NCI-H146 (cell line): ENCODE results near the gene HOXB13.
"Not testable (repeated sequence)": the region's sequence is repeated elsewhere in the genome, so short reads cannot be mapped to it uniquely, and the experiment has no call there.

Experiments used
- DNase-seq: peaks from one replicate; lab custom pipeline; 2025; lab: John Stamatoyannopoulos, UW

Gene HOXB13

DNA sequence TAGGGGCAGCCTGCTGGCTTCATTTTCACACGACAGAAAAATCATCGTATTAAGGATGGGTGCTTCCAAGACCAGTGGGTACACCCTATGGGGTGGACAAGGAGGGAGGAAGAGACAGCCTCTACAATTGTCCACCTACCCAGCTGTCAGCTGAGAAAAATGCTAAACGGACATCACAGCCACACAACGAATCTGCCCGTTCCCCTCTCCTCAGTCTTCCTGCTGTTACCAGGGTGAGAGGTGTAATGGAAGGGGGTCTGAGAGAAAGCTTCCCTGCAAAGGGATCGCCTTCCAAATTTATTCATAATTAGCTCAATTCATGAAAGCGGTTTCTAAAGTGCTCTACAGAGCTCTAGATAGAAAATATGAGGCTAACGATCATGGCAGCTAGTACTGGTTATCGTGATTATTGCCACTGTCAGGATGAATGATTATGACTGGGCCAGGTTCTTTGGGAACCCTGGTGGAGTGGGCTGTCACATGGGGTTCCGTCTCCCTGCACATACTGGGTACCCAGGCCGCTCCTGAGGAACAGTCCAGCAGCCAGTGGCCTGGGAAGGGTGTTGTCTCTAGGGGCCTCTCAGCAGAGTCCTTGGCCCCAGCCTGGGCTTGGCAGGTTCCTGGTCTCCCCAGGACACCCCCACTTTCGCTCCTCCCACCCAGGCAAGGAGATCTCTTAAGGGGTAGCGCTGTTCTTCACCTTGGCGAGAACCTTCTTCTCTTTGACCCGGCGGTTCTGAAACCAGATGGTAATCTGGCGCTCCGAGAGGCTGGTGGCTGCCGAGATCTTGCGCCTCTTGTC is 2.2 kb downstream of the HOXB13 start:
- no peak for DNase-seq

DNA sequence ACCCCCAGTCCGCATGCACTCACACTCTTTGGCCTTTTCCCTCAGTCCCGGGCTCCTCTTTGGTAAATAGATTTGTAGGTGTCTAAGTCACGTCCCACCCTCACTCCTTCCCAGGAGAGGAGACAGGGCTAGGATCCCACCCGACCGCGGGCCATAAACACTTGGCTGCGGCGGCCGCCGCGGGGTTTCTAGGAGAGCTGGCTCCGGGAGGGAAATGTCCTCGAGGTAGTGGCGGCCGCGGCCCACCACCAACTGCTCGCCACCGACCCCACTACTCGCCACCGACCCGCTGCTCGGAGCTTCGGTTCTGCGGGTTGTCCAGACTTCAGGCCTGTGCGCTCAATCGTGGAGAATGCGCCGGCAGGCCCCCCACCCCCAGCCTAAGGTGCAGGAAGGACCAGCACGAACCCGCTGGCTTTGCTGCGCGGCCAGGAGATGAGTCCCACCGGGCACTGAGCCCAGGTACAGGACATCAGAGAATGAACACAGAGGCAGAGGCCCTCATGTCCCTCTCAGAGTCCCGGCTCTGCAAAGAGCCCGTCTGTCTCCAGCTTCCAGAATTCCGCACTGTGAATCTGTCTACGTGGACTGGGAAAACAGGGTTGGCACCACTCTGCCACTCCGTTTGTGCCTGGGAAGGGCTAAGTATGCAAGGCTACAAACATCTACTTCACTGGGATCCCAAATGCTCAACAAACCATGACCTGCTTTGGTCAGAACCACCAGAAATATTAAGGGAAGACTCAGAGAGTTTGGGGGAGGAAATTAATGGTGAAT is 3.1 kb downstream of the HOXB13 start:
- no peak for DNase-seq

DNA sequence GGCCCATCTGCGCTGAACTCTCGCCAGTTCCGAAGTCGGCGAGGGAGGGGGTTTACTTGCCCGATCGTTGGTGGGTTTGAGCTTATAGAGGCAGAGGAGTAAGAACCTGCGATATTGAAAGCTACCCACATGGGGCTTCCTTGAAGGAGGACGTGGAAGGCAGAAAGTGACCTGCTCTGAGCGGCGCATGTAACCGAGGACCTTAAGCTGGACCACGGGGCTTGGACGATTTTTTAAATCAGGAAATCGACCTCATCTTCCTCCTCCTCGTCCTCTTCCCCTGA is 3.6 kb downstream of the HOXB13 start:
- no peak for DNase-seq

DNA sequence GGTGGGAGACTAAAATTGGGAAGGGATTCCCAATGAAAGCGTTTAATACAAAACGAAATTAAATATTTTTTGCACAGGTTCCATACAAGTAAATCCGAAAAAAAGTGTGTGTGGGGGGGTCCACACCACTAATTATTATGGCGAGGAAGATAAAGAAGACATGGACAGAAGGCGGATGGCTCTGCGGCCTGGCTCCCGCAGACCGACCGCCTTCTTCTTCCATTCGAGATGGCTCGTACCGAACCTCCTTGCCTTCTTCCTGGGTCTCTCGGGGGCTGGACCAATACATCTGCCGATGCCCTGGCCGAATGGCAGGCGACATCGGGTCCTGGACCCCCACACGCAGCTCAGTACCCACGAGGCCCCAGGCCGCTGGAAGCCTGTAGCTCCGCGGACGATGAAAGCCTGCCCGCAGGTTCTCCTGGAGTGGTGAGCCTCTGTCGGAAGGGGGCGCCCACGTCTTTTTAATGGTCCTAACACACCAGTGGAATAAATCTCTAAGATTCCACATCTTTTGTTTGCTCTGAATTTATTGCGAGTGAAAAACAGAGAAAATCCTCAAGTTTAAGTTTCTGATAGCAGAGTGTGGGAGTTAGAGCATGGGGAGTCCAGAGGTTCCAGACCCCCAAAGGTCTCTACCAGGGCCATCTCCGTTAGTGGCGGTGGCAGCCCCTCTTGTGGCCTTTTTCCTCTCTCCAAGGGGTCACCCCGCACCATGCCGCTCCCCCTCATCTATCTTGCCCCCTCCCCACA is 4.1 kb downstream of the HOXB13 start:
- DNase-seq = peak; percentile 37

DNA sequence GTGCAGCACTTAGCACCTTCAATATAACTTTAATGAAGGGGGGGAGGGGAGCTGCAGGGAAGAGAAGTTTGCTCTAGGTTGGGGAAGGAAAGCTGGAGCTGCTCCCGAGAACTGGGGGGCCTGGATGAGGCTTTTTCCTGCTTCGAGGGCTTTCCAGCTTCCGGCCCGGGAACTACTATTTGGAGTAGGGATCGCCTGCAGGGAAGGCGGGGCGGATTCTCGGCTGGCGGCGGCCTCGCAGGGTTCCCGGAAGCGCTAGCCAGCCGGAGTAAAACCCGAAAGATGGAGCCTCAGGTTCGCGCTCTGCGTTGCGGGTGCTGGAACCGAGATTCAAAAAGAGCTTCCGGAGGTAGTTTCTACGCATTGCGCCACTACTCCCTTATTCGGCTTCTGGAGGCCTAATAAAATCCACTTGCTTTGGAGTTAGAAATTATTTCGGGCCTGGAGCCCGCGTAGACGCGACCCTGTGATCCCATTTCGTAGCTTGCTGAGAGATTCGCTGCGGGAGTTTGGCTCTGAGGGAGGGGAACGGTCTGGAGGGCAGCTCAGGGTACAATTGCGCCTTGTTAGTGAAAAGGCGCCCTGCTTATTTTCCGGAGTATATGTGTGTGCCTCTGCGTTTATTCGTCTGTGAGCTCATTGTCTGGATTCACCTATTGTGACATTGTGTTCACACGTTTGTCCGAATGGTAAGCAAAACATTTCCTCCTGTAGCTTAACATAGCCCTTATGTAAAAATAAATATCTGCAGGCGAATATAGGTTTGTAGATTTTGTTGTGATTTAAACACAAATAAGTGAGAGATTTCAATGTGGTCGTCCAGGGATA is 4.9 kb downstream of the HOXB13 start:
- no peak for DNase-seq

DNA sequence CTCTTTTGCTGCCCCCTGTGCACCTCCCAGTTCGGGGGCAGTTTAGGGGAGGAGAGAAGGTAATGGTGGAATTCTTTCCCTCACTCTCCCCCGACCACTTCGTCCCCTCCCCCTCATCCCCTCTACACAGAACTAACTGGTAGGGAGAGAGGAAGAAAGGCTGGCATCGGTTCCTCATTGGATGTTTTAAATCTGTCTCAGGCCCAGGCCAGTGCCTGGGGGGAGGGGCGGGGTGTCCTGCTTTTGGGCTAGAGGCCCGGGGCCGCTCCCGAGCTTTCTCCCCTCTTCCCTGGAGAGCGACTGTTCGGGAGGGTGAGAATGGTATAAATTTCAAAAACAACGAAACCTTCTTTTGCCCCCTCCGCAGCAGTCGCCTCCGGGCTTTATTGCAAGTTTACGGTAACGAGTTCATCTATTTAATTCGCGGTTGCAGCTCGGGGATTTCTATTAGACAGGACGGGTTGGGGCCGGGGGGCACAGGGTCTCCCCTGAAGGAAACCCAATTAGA is 5.6 kb downstream of the HOXB13 start, which contains the start of gene PRAC2:
Gene PRAC2, plus strand, starts transcription at position 271 of the 508 bp plus-strand sequence. CDS start 1,226 bp downstream, outside the sequence.
- DNase-seq = no peak

DNA sequence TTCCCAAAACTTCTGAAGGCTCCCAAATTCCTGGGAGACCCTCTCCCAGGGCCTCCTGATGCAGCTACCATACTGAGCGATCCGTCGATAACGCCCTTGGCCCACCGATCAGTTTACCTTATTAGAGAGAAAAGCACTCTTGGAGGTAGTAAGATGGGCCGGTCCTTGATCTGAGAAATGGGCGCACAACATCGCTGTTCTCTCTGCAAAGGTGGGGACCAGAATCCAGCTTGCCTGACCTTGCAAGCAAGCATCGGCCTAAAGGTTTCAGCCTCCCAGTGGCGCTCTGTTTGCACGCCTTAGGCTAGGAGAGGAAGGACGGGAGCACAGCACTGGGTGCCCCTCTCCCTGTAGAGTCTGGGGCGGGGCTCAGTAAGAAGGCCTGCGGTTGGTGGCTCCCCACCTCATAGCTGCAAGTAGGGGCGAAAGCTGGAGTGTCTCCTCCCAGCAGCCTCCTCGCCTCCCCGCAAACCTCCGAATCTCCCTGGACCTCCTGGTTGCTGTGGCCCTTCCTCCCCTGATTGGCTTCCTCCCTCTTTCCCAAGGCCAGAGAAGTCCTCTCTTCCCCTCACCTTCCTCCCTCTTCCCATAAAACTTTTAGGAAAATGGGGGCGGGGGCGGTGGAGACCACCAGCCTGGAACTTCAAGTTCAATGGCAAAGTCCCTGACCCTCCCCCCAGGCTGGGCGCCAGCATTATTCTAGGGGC is 6.2 kb downstream of the HOXB13 start, which contains the start of gene PRAC1:
Gene PRAC1, minus strand, starts transcription at position 318 of the 707 bp plus-strand sequence. Its CDS starts 126 bp downstream, at position 192.
- DNase-seq = no peak

DNA sequence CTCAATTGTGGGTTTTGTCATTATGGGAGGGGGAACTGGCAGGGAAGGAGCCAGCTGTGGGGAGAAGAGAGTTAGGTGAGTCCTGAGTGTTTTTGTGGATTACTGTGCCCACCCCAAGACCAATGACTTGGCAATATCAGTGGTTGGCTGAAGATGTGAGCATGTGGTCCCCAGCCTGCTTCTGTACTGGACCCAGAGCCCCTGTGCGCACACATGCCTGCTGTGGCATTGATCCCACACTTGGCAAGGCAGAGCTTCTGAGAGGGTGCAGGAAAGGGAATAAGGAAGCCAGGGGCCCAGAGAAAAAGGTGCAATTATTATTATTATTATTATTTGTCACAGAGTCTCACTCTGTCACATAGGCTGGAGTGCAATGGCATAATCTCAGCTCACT is 7.5 kb downstream of the HOXB13 start:
- no peak for DNase-seq

DNA sequence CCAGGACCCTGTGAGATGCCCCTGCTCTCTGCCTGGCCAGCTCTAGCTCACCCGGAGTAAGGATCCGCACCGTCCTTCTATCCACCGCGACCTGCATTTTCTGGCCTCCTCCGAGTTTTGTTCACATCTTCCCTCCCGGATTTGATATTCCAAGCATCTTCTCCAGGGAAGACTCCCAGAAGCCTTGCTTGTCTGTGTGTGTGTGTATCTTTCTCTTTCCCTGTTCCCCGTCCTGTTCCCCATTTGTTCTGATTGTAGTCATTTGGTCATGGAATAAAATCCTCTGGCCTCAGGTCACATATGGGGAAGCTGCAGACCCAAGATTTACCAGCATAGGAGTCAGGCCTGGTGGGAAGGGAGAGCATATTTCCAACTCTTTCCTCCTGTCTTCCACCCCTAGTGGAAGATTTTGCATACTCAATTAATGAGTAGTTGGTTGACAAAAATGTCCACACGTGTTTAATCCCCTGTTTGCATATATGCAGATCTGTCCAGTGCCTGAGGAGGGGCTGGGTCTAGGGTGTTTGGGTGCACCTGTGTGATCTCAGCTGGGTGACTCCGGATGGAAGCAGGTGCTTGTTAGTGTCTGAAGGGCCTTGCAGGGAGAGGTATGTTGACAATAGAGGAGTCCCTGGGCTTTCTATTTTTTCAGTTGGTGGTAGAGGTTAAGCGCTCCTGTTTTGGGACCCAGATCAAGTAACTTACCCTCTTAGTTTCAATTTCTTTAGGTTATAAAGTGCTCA is 8.1 kb downstream of the HOXB13 start:
- DNase-seq = no peak

DNA sequence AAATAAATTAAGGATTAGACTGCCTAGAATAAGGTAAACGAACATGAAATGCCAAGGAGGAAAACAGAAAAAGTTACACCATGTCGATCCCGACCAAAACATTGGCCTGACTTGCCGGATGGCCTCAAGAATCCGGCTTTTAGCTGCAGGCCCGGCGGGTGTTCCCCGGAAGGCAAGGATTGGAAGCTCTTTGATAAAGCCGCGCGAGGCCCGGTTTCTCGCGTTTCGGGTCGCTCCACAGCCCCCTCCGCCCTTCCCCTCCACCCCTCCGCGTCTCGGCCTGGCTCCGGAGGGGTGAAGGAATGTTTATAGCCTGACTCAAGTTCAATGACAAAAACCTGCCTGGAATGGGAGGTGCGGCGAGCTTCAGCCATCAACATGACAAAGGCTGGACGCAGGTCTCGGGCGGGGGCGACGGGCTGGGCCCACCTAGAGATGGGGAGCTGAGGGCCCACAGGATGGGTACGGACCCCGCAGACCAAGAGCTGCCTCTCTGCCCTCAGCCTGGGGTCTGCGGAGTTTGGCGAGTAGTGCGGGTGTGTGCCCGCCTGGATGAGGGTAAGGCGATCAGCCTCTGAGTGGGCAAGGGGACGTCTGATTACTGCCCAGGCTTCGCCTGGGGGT is 8.8 kb downstream of the HOXB13 start:
- no peak for DNase-seq

DNA sequence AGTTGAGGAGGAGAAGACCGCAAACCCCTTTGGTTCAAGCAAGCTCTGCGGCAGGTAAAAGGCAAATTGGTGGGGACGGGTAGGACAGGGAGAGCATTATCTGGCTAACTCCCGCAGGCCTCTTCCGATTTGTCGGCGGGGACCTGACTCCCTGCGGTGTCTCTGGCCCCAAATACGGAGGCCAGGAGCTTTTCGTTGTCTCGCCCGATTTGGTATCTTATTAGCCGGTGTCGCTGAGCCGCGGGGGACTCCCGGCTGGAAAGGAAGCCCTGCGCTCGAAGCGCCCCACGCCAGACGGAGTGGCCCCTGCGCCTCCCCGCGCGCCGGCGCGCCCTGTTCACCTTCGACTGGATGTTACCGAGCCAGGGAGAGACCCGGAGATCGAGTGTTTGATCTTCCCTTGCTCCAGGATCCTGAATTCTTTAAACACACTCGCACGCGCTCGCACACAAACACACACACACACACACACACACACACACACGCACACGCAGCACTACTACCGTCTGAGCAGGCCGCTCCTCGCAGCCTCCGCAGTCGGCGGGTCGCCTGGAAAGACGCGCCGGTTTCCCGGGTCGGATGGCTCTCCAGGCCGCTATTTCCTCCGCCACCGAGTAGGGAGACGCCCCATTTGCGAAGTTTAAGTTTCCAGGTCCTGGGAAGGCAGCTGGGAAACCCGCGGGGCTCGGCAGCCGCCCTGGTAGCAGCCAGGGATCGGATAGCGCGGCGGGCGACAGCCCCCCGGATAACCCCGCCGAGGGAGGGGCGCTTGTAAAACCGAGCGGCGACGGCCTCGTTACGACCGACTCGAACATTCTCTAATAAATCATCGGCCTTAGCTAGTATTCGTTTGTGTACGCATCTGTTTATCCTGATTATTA is 9.5 kb downstream of the HOXB13 start:
- DNase-seq = no peak

DNA sequence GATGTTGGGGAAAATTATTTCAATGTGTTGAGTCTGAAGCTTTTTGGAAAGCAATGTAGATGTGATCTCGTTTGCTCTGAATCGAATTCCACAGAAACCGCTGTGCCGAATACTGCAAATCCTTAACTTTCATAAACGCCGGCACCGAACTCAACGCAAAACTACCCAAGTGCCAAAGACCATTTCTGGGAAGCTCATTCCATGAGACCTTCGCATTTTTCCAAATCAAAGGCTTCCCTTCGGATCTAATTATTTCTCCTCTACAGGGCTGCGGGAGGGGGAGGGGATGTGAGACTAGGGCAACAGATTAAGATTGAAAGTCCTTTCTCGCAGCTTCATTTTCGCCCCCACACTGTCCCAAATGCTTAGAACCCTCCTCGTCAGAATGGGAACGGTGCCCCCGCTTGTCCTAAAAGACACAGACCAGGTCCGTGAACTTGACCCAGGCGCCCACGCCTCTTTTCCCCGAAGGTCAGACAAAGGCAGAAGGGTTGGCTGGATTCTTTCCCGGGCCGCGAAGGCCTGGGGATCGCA is 10.3 kb downstream of the HOXB13 start:
- no peak for DNase-seq

DNA sequence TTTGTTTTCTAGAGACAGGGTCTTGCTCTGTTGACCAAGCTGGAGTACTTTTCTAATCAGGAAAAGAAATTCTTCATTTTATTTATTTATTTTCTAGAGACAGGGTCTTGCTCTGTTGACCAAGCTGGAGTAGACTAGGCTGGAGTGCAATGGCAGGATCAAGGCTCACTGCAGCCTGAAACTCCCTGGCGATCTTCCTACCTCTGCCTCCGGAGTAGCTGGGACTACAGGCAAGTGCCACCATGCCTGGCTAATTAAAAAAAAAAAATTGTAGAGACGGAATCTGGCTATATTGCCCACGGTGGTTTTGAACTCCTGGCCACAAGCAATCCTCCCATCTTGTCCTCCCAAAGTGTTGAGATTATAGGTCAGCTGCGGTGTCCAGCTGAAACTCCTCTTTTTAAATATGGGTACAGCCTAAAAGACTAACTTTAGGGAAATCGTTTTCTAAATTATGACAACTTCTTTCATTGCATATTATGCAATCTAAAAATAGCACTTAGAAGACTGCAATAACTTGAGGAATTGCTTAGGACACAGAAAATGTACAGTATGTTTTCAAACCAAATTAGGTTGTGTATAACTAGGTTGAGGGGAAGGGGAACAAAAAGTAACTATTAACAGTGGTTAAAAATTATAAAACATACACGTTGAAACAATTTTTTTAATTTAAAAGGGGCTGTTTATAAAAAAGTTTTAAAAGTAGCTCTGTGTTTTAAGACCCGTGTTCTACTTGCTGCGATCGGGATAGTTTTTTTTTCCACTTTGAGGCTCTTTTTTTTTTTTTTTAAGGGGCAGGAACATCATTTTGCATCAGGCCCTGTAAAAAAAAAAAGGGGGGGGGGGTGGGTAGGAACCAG is 11.0 kb downstream of the HOXB13 start:
- DNase-seq = no peak

DNA sequence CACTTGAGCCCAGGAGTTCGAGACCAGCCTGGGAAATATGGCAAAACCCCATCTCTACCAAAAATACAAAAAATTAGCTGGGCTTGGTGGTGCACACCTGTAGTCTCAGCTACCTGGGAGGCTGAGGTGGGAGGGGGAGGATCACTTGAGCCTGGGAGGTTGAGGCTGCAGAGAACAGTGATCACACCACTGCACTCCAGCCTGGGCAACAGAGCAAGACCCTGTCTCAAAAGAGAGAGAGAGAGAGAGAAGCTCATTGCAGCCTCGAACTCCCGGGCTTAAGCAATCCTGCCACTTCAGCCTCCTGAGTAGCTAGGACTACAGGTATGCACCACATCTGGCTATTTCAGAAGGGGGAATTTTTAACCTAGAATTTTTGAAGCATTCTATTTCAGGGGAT is 12.0 kb downstream of the HOXB13 start:
- DNase-seq = not testable (repeated sequence)

DNA sequence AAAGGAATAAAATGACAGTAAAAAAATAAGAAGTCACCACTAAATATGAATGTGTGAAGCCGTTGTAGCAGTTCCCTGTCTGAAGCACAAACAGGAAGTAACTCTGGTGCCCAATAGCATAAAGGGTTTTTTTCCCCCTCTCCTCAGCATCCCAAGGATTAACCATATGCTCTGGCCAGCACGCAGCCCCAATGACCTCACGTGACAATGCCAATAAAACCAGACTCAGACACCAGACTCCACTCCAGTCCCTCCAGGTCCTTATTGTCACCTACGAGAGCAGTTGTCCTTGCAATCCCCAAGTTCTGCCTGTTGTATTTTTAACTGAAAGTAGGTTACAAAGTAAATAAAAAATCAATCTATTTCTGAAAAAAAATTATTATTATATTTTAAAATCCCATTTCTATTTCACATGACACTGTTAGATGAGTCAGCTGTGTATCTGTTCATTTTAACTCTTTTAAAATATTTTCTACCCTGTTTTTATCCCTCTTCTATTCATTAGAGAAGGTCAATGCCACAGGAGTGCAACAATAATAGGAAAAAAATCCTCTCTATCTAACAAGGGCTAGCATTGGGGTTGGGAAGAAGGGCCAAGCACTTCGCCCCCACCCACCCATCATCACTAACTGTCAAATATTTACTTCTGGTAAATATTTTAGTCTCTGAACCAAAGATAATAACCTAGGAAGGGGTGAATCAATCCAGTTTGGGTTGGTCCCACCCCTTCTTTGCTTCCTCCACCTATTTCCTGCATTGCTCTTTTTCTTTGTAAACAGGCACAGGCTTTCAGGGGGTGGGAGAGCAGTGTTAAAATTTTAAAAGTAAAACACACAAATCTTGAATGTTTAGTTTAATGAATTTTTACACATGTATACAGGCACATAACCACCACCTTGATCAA is 12.8 kb downstream of the HOXB13 start:
- DNase-seq = no peak

DNA sequence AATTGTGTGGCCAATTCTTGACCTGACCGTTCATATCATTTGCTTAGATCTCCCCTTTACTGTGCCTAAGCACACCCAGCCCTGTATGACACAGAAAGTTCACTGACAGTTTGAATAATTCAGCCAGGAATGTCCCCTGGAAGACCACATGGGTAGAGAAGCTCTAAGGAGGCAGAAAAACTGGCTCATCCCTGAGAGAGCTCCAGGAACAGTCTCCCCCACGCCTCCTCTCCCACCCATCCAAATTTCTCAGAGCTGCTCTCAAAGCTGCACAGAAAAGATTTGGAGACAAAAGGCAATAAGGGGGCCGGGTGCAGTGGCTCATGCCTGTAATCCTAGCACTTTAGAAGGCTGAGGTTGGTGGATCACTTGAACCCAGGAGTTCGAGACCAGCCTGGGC is 17.4 kb downstream of the HOXB13 start:
- DNase-seq = no peak
